Measurements from ENCODE around the gene HPSE. TPM values are rescaled to one million over a fixed set of nuclear protein-coding genes. Genes with fewer than 3 reads are reported as not detected.

Gene HPSE
- total RNA-seq, 2 donors from 2014 or later: 1.4 to 6.1 TPM

- Histone ChIP-seq H3K27me3 (replicated peaks; ENCODE audit: insufficient read depth) (no peaks in the 10 kb centered on the region), H3K27ac (no peak overlapping the region), H3K9me3 (no peaks in the 10 kb centered on the region), H3K36me3 (no peaks in the 10 kb centered on the region), H3K4me1 (ENCODE audit: control insufficient read depth in 1 of 2, low read depth in 2 of 2) (no peaks in the 10 kb centered on the region), H3K4me3 (no peak overlapping the region)
- DNase-seq (ENCODE audit: low spot score): no peak
- ATAC-seq (ENCODE audit: insufficient number of reproducible peaks, low FRiP score, low read depth): no peak
- TF ChIP-seq CTCF (IDR thresholded peaks at IDR 0.05): no peak
These were observed 86.2 kb downstream of the HPSE start for GRCh38 chr4:83248486-83248885.

GRCh38 chr4:83247415-83248357 is 87.0 kb downstream of the HPSE start:
- Histone ChIP-seq H3K36me3 (no peaks in the 10 kb centered on the region), H3K4me3 (no peak overlapping the region), H3K27me3 (replicated peaks; ENCODE audit: insufficient read depth) (no peaks in the 10 kb centered on the region), H3K27ac (no peak overlapping the region), H3K9me3 (no peaks in the 10 kb centered on the region), H3K4me1 (ENCODE audit: control insufficient read depth in 1 of 2, low read depth in 2 of 2) (no peaks in the 10 kb centered on the region)
- DNase-seq (ENCODE audit: low spot score): no peak
- no peak for ATAC-seq (ENCODE audit: insufficient number of reproducible peaks, low FRiP score, low read depth)
- TF ChIP-seq CTCF (IDR thresholded peaks at IDR 0.05): no peak

Other genes with a start within 250 kb of the HPSE start
- gene PLAC8, start 220.1 kb downstream of the HPSE start, total RNA-seq: 1 to 10 TPM in 1 of 2 donors, not detected in 1; 3.7 TPM
- 10 to 100 TPM in 1 of 2 donors, 1 to 10 TPM in 1; 3.4 to 10.5 TPM for gene COQ2, start 50.0 kb downstream of the HPSE start, total RNA-seq
- gene HELQ, start 121.0 kb upstream of the HPSE start, total RNA-seq: 10 to 100 TPM; 11.6 to 19.6 TPM
- gene MRPS18C, start 121.2 kb upstream of the HPSE start, total RNA-seq: 10 to 100 TPM in 1 of 2 donors, 1 to 10 TPM in 1; 7.6 to 17.3 TPM
- 10 to 100 TPM in 1 of 2 donors, 1 to 10 TPM in 1; 2.4 to 14.0 TPM for gene ABRAXAS1, start 150.3 kb upstream of the HPSE start, total RNA-seq
- gene GPAT3, start 201.3 kb upstream of the HPSE start, total RNA-seq: 1 to 10 TPM; 6.6 to 7.8 TPM

Data from thoracic aorta (tissue), 2 donors.